BJ (cell line): Measurements from ENCODE around the gene TRIM24. TPM values are rescaled to one million over a fixed set of nuclear protein-coding genes. Genes with fewer than 3 reads are reported as not detected.

Experiments
- CTCF ChIA-PET: fragments of 350-600 bp; formaldehyde crosslinking; extraction: SDS; loops from one replicate; lab custom pipeline; 2021; ENCODE audit warnings: antibody characterized with exemption, inconsistent platforms; lab: Yijun Ruan, JAX
- POLR2A ChIA-PET: fragments of 300-600 bp; sonication (Branson Sonifier 250); formaldehyde crosslinking; extraction: SDS; loops from one replicate; lab custom pipeline; 2021; ENCODE audit warnings: antibody characterized with exemption; lab: Charles Lee
- DNase-seq: peaks from one replicate; pipeline ENCODE4 v3.0.0-alpha.2; 2011; ENCODE audit warnings: low read depth
- H3K27me3 ChIP-seq: 2 replicates; pipeline ENCODE4 v1.6.0; 2011; ENCODE audit warnings: low read length; ENCODE audit not compliant: control insufficient read depth, insufficient read depth
- H3K36me3 ChIP-seq: 2 replicates; pipeline ENCODE4 v1.5.1; 2011; ENCODE audit warnings: low read length; ENCODE audit not compliant: control insufficient read depth, insufficient read depth
- H3K4me3 ChIP-seq: 2 replicates; pipeline ENCODE4 v1.5.1; 2011; ENCODE audit warnings: low read depth, mild to moderate bottlenecking, control low read depth, low read length
- CTCF ChIP-seq: IDR thresholded peaks from 2 replicates; pipeline ENCODE4 v1.5.1; 2011; ENCODE audit warnings: low read depth, mild to moderate bottlenecking, control low read depth, inconsistent platforms, low read length, moderate library complexity; ENCODE audit not compliant: insufficient read depth
- polyA plus RNA-seq: library from polyadenylated mRNA; depleted of rRNA; stranded (reverse); fragments of >200 nt; gene quantifications from 2 replicates; pipeline ENCODE4 v1.2.3, GENCODE V29; 2011

Gene TRIM24
- polyA plus RNA-seq, 1 experiment, result 4.2 TPM

- CTCF ChIA-PET, result no interaction called here
- H3K36me3 ChIP-seq, result no peaks in the 10 kb centered on the region
These were observed 113.7 kb downstream of the TRIM24 start for GRCh38 chr7:138573741-138574140.

GRCh38 chr7:138575897-138576428 is 115.9 kb downstream of the TRIM24 start:
- ChIA-PET POLR2A (no interaction called here), CTCF (no interaction called here)
- Histone ChIP-seq H3K4me3 (no peak overlapping the region), H3K27me3 (no peaks in the 10 kb centered on the region), H3K36me3 (no peaks in the 10 kb centered on the region)
- TF ChIP-seq CTCF, result no peak
- no peak for DNase-seq

More at GRCh38 chr7:138573741-138574140, 113.7 kb downstream of the TRIM24 start:
- Histone ChIP-seq H3K27me3 (no peaks in the 10 kb centered on the region), H3K4me3 (no peak overlapping the region)
- DNase-seq, result no peak
- TF ChIP-seq CTCF, result no peak
- POLR2A ChIA-PET, result no interaction called here

DNA sequence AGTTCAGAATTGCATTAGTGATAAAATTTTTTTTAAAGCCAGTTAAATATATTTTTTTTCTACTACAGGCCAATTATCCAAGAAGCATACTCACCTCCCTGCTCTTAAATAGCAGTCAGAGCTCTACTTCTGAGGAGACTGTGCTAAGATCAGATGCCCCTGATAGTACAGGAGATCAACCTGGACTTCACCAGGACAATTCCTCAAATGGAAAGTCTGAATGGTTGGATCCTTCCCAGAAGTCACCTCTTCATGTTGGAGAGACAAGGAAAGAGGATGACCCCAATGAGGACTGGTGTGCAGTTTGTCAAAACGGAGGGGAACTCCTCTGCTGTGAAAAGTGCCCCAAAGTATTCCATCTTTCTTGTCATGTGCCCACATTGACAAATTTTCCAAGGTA is 119.1 kb downstream of the TRIM24 start:
- ChIA-PET POLR2A (no interaction called here), CTCF (no interaction called here)
- Histone ChIP-seq H3K36me3 (no peaks in the 10 kb centered on the region), H3K27me3 (no peaks in the 10 kb centered on the region), H3K4me3 (no peak overlapping the region)
- no peak for DNase-seq
- TF ChIP-seq CTCF, result no peak

DNA sequence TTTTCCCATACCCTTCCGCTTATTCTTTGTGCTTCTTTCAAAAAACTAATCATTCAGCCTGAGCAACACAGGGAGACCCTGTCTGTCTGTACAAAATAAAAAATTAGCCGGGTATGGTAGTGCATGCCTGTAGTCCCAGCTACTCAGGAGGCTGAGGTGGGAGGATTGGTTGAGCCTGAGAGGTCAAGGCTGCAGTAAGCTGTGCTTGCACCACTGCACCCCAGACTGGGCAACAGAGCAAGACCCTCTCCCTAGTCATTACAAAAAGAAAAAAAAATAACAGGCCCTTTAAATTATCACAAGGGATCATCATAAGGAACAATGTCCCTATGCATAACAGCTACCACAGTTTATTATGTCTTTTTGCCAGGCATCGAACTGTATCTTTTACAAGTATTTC is 119.6 kb downstream of the TRIM24 start:
- DNase-seq, result no peak
- POLR2A ChIA-PET, result no interaction called here
- CTCF ChIA-PET, result no interaction called here
- Histone ChIP-seq H3K4me3 (no peak overlapping the region), H3K27me3 (no peaks in the 10 kb centered on the region), H3K36me3 (no peaks in the 10 kb centered on the region)
- no peak for TF ChIP-seq CTCF

GRCh38 chr7:138581065-138581464 is 121.0 kb downstream of the TRIM24 start:
- TF ChIP-seq CTCF, result no peak
- H3K36me3 ChIP-seq, result no peaks in the 10 kb centered on the region
- POLR2A ChIA-PET, result no interaction called here
- no peak for DNase-seq
- no peak overlapping the region for H3K4me3 ChIP-seq
- CTCF ChIA-PET, result no interaction called here
- no peaks in the 10 kb centered on the region for H3K27me3 ChIP-seq
